ENCODE data around the gene TASP1. TPM values are rescaled to one million over a fixed set of nuclear protein-coding genes. Genes with fewer than 3 reads are reported as not detected.

TASP1 gene
- polyA plus RNA-seq, 1 donor from 2014 or later, result 20.2 TPM

DNA sequence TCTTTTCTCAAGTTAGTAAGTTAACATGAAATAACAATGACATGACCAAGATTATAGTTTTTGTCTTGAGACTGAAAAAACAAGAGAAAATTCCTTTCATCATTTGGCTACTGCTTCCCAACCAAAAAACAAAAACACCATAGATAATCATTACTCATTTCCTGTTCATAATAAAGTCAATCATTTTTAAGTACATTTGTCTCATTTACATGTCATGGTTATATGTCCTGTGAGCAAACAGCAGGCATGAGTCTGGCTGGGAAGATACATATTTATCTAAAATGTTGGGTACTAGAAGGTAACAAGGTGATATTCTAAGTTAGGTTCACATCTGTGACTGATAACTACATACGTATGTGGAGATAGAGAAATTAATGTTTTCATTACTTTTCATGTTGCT is 237.1 kb downstream of the TASP1 start:
- Histone ChIP-seq H3K4me3 (ENCODE audit: low read length) (no peak overlapping the region), H4K20me1 (ENCODE audit: insufficient read depth) (no peaks in the 10 kb centered on the region), H3F3A (ENCODE audit: insufficient read depth, low read length, poor library complexity, severe bottlenecking) (no peaks in the 10 kb centered on the region), H3K9me3 (ENCODE audit: low read length) (no peaks in the 10 kb centered on the region), H3K27ac (ENCODE audit: low read length) (no peak overlapping the region), H3K9ac (ENCODE audit: low read length) (no peak overlapping the region), H3K4me2 (ENCODE audit: low read length) (no peak overlapping the region), H3K36me3 (ENCODE audit: insufficient read depth, low read length) (no peaks in the 10 kb centered on the region), H3K9me2 (ENCODE audit: insufficient read depth, low read length) (no peaks in the 10 kb centered on the region), H3K27me3 (ENCODE audit: insufficient read depth, low read depth, low read length) (no peaks in the 10 kb centered on the region), H3K79me2 (replicated peaks; ENCODE audit: insufficient read depth, low read length) (no peaks in the 10 kb centered on the region), H2AFZ (ENCODE audit: low read depth, low read length) (no peak overlapping the region)
- TF ChIP-seq EP300 (conservative IDR thresholded peaks at IDR 0.05; ENCODE audit: poor library complexity, severe bottlenecking) (no peak), MXI1 (conservative IDR thresholded peaks at IDR 0.05; ENCODE audit: poor library complexity, severe bottlenecking) (no peak), SMC3 (conservative IDR thresholded peaks at IDR 0.05; ENCODE audit: poor library complexity) (no peak), EZH2 (IDR thresholded peaks at IDR 0.05; ENCODE audit: borderline replicate concordance, insufficient read depth, low read length, poor library complexity, severe bottlenecking) (no peak), TAF1 (IDR thresholded peaks at IDR 0.05; ENCODE audit: low read depth) (no peak), RAD21 (conservative IDR thresholded peaks at IDR 0.05) (no peak), POLR2AphosphoS5 (IDR thresholded peaks at IDR 0.05) (no peak)
- TF ChIP-seq, protein P1, sequence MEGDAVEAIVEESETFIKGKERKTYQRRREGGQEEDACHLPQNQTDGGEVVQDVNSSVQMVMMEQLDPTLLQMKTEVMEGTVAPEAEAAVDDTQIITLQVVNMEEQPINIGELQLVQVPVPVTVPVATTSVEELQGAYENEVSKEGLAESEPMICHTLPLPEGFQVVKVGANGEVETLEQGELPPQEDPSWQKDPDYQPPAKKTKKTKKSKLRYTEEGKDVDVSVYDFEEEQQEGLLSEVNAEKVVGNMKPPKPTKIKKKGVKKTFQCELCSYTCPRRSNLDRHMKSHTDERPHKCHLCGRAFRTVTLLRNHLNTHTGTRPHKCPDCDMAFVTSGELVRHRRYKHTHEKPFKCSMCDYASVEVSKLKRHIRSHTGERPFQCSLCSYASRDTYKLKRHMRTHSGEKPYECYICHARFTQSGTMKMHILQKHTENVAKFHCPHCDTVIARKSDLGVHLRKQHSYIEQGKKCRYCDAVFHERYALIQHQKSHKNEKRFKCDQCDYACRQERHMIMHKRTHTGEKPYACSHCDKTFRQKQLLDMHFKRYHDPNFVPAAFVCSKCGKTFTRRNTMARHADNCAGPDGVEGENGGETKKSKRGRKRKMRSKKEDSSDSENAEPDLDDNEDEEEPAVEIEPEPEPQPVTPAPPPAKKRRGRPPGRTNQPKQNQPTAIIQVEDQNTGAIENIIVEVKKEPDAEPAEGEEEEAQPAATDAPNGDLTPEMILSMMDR (IDR thresholded peaks at IDR 0.05; ENCODE audit: poor library complexity, severe bottlenecking), result no peak
- TF ChIP-seq, protein P2, sequence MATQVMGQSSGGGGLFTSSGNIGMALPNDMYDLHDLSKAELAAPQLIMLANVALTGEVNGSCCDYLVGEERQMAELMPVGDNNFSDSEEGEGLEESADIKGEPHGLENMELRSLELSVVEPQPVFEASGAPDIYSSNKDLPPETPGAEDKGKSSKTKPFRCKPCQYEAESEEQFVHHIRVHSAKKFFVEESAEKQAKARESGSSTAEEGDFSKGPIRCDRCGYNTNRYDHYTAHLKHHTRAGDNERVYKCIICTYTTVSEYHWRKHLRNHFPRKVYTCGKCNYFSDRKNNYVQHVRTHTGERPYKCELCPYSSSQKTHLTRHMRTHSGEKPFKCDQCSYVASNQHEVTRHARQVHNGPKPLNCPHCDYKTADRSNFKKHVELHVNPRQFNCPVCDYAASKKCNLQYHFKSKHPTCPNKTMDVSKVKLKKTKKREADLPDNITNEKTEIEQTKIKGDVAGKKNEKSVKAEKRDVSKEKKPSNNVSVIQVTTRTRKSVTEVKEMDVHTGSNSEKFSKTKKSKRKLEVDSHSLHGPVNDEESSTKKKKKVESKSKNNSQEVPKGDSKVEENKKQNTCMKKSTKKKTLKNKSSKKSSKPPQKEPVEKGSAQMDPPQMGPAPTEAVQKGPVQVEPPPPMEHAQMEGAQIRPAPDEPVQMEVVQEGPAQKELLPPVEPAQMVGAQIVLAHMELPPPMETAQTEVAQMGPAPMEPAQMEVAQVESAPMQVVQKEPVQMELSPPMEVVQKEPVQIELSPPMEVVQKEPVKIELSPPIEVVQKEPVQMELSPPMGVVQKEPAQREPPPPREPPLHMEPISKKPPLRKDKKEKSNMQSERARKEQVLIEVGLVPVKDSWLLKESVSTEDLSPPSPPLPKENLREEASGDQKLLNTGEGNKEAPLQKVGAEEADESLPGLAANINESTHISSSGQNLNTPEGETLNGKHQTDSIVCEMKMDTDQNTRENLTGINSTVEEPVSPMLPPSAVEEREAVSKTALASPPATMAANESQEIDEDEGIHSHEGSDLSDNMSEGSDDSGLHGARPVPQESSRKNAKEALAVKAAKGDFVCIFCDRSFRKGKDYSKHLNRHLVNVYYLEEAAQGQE (IDR thresholded peaks at IDR 0.05; ENCODE audit: borderline replicate concordance), result no peak

DNA sequence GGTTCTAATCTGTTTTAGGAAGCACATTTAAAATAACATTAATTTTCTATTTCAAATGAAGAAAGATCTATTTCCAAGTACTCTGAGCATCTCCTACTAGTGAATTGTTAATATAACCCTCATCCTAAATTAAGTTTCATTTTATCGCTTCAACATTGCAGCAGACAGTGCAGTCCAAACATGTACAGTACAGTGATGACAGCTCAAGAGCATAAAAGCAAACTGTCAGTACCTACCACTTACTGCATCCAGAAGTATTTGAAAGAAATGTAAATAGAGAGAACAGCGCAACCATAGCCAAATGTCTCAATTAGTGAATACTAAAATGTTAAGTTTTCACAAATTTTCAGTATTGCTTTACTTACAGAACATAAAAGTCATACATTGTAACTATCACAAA is 238.3 kb downstream of the TASP1 start:
- no peak overlapping the region for H2AFZ ChIP-seq (ENCODE audit: low read depth, low read length)
- H4K20me1 ChIP-seq (ENCODE audit: insufficient read depth), result no peaks in the 10 kb centered on the region
- H3F3A ChIP-seq (ENCODE audit: insufficient read depth, low read length, poor library complexity, severe bottlenecking), result no peaks in the 10 kb centered on the region
- TF ChIP-seq, protein P1 (IDR thresholded peaks at IDR 0.05; ENCODE audit: poor library complexity, severe bottlenecking), result no peak
- peak; percentile 88 for TF ChIP-seq EP300 (conservative IDR thresholded peaks at IDR 0.05; ENCODE audit: poor library complexity, severe bottlenecking)
- peak; percentile 85 for TF ChIP-seq POLR2AphosphoS5 (IDR thresholded peaks at IDR 0.05)
- no peak overlapping the region for H3K4me3 ChIP-seq (ENCODE audit: low read length)
- no peaks in the 10 kb centered on the region for H3K9me3 ChIP-seq (ENCODE audit: low read length)
- H3K4me2 ChIP-seq (ENCODE audit: low read length), result no peak overlapping the region
- no peak overlapping the region for H3K9ac ChIP-seq (ENCODE audit: low read length)
- H3K27me3 ChIP-seq (ENCODE audit: insufficient read depth, low read depth, low read length), result no peaks in the 10 kb centered on the region
- H3K9me2 ChIP-seq (ENCODE audit: insufficient read depth, low read length), result no peaks in the 10 kb centered on the region
- H3K36me3 ChIP-seq (ENCODE audit: insufficient read depth, low read length), result no peaks in the 10 kb centered on the region
- H3K79me2 ChIP-seq (replicated peaks; ENCODE audit: insufficient read depth, low read length), result no peaks in the 10 kb centered on the region
- no peak overlapping the region for H3K27ac ChIP-seq (ENCODE audit: low read length)

All from neural cell (in vitro differentiated cells).